Right lobe of liver (tissue), 6 donors: ENCODE data around the gene ID1. TPM values are rescaled to one million over a fixed set of nuclear protein-coding genes. Genes with fewer than 3 reads are reported as not detected.
"Not testable (repeated sequence)": the region's sequence is repeated elsewhere in the genome, so short reads cannot be mapped to it uniquely, and the experiment has no call there.

Experiments used
- ATAC-seq, 4 donors: fragments of 200-7000 bp; cut with Tn5 transposase; one replicate each; pipeline ENCODE4 v1.9.1; 2020; ENCODE audit warnings: mild to moderate bottlenecking in 4 of 4, moderate library complexity in 4 of 4
- DNase-seq, 3 donors: peaks; one replicate each; pipeline ENCODE4 v3.0.0-alpha.2; 2020
- H3K27ac ChIP-seq, 3 donors: fragments of 200-600 bp; one replicate each; pipeline ENCODE4 v1.8.0; 2022
- H3K27me3 ChIP-seq, 2 donors: fragments of 200-600 bp; one replicate each; pipeline ENCODE4 v1.8.0; 2022
- H3K36me3 ChIP-seq, 4 donors: fragments of 200-600 bp; sonication (generic) in 1 of 4; one replicate each; pipeline versions ENCODE4 v1.5.1 to v1.8.0; 2017 to 2022; ENCODE audit warnings: control low read depth in 1 of 4
- H3K4me1 ChIP-seq, 4 donors: fragments of 200-600 bp; sonication (generic) in 1 of 4; one replicate each; pipeline versions ENCODE4 v1.5.1 to v1.8.0; 2017 to 2022; ENCODE audit warnings: control low read depth in 1 of 4
- H3K4me3 ChIP-seq, 3 donors: fragments of 200-600 bp; one replicate each; pipeline ENCODE4 v1.8.0; 2022
- H3K9me3 ChIP-seq, 4 donors: fragments of 200-600 bp; sonication (generic) in 1 of 4; one replicate each; pipeline versions ENCODE4 v1.5.1 to v1.8.0; 2017 to 2022; ENCODE audit warnings: control low read depth in 1 of 4
- CTCF ChIP-seq, 4 donors: fragments of 200-600 bp in 3 of 4; fragments of 450-650 bp in 1 of 4; IDR thresholded peaks; one replicate each; pipeline versions ENCODE4 v1.5.1 to v1.8.0; 2016 to 2022; ENCODE audit warnings: antibody characterized with exemption in 4 of 4, mild to moderate bottlenecking in 2 of 4
- POLR2A ChIP-seq: fragments of 450-650 bp; IDR thresholded peaks from one replicate; pipeline ENCODE4 v1.6.1; 2017; ENCODE audit warnings: antibody characterized with exemption, mild to moderate bottlenecking
- WGBS: methylation state at CpG from one replicate; pipeline ENCODE4 v1.1.6; 2018; ENCODE audit warnings: low coverage, low lambda C conversion rate; ENCODE audit not compliant: insufficient coverage; ENCODE audit errors: missing lambda C conversion rate; 5-methylcytosine and 5-hydroxymethylcytosine counted together
- intact Hi-C, 2 donors: fragments of 100-400 bp; cut with DNase I; formaldehyde crosslinking; loops; one replicate each; pipeline versions ENCODE4 v1.11.2 to v1.14.1; 2022
- total RNA-seq, 6 experiments: library from RNA; depleted of rRNA in 2 of 6; stranded (reverse); fragments of >200 nt in 2 of 6; fragmentation: NEBNext Ultra II Directional in 3 of 6; extraction: Animal tissue kit (Norgen Biotek cat#: 25700) in 3 of 6; gene quantifications; one replicate each; pipeline versions ENCODE4 v1.1.0 to v1.2.4, GENCODE V29; 2016 to 2023
- donor health status: DM: no; HTN: yes; CAD: no.
- donor health status: DM: no; HTN: no; CAD: no.
- donor health status: DM: no; HTN: no; CAD: no.
- donor health status: DM: no; HTN: yes; CAD: no.
- donor health status: DM: no; HTN: yes; CAD: no.

The ID1 gene
- total RNA-seq, 6 experiments from 2014 or later = 12.9 to 300 (median 35.0) TPM

GRCh38 chr20:31572042-31572700 is 32.9 kb upstream of the ID1 start:
- no peaks in the 10 kb centered on the region for H3K27me3 ChIP-seq
- peak overlapping the region; percentile 73 to 85 (median 82) for H3K27ac ChIP-seq
- peak overlapping the region; percentile 47 to 73 (median 52) for H3K4me3 ChIP-seq
- TF ChIP-seq POLR2A (no peak), CTCF (IDR thresholded peaks at IDR 0.05) (no peak)
- peak in 1 of 4 donors; percentile 8 for ATAC-seq
- H3K4me1 ChIP-seq = peaks cover 0 to 42% (median 16%) of the 10 kb centered on the region in 4 donors
- intact Hi-C loops = no loop called here
- WGBS = 13% methylated on average over 10 of the region's 17 CpGs
- H3K9me3 ChIP-seq = no peaks in the 10 kb centered on the region
- no peaks in the 10 kb centered on the region for H3K36me3 ChIP-seq
- no peak for DNase-seq

DNA sequence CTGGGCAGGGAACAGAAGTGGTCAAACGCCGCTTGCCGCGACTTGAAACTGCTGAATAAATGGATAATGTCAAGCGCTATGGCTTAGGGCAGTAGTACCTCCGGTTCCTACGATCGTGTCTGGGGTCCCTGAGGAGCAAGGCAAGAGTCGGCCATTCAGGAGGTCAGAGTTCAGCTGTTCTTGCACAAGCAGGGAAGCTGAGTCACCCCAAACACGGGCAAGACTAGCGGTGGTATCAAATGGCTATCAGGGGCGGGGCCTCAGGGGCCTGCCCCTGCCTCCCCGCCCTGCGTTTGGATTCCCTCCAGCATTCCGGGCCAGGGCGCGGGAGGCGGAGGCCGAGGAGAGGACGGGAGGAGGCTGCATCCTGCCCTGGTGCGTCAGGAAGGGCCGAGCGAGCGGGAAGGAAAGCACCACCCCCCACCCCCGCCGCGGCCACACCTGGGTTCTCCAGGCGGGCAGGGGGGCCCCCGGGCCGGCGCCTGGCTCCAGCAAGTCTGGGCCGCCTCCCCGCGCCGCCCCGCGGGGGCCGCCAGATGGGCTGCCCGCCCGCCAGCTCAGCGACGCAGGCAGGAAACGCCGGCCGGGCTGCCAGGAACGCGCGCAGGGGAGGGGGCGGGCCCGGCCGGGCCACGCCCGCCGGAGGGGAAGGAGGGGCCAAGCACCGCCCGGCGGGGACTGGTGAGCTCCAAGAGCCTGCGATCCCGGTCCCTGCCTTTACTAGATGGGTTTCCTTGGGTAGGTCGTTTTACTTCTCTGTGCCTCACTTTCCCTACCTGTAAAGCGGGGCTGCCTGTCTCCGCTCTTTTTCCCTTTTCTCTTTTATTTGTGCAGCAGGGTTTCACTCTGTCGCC is 32.2 kb upstream of the ID1 start:
- TF ChIP-seq CTCF (IDR thresholded peaks at IDR 0.05) = no peak
- TF ChIP-seq POLR2A = peak; percentile 96
- H3K4me3 ChIP-seq = peak overlapping the region; percentile 47 to 73 (median 52)
- 0% methylated on average over 7 of the region's 63 CpGs for WGBS
- H3K27ac ChIP-seq = peak overlapping the region; percentile 73 to 85 (median 82)
- H3K9me3 ChIP-seq = no peaks in the 10 kb centered on the region
- H3K36me3 ChIP-seq = no peaks in the 10 kb centered on the region
- DNase-seq = peak; percentile 96 to 98 (median 97)
- intact Hi-C loops = no loop called here
- no peaks in the 10 kb centered on the region for H3K27me3 ChIP-seq
- peak; percentile 75 to 90 (median 87) for ATAC-seq
- H3K4me1 ChIP-seq = peaks cover 0 to 42% (median 16%) of the 10 kb centered on the region in 4 donors

DNA sequence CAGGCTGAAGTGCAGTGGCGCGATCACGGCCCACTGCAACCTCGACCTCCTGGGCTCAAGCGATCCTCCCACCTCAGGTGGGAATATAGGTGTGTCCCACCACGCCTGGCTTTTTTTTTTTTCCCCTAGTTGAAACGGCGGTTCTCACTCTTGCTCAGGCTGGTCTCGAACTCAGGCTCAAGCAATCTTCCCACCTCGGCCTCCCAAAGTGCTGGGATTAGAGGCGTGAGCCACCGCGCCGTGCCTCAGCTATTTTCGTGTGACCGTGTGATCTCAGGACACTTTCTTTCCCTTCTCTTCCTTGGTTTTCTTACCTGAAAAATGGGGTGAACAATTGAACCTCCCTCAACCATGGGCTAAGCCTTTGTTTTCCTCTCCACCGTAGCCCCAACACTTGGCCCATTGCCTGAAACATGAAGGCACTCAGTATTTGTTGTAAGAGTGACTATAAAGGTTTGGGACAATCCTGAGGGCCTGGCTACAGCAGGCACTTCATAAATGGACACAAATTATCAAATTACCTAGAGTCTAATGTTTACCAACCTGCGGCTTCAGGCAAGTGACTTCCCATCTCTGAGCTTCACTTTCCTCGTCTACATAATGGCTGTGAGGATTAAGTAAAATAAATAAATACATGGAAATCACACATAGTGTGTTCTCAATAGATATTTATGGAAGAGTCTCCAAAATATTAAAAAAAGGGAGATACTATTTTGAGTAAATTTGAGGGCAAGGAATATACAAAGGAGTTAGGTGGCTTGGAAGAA is 31.4 kb upstream of the ID1 start:
- TF ChIP-seq CTCF (IDR thresholded peaks at IDR 0.05) (no peak), POLR2A (no peak)
- H3K4me3 ChIP-seq = peak overlapping the region; percentile 47 to 73 (median 52)
- H3K4me1 ChIP-seq = peaks cover 0 to 39% (median 13%) of the 10 kb centered on the region in 4 donors
- H3K9me3 ChIP-seq = no peaks in the 10 kb centered on the region
- intact Hi-C loops = no loop called here
- DNase-seq (no peak), ATAC-seq (no peak)
- peak overlapping the region; percentile 46 to 85 (median 82) for H3K27ac ChIP-seq
- no peaks in the 10 kb centered on the region for H3K27me3 ChIP-seq
- WGBS = 16% methylated on average over 19 of the region's 19 CpGs
- H3K36me3 ChIP-seq = no peaks in the 10 kb centered on the region

DNA sequence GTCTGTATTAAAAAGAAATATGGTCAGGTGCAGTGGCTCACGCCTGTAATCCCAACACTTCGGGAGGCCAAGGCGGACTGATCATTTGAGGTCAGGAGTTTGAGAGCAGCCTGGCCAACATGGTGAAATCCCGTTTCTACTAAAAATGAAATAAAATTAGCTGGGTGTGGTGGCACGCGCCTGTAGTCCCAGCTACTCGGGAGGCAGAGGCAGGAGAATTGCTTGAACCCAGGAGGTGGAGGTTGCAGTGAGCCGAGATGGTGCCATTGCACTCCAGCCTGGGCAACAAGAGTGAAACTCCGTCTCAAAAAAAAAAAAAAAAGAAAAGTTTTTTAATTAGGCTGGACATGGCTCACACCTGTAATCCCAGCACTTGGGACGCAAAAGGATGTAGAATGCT is 30.1 kb upstream of the ID1 start:
- H3K27ac ChIP-seq, H3K9me3 ChIP-seq, intact Hi-C loops, H3K4me3 ChIP-seq, DNase-seq, H3K36me3 ChIP-seq, H3K27me3 ChIP-seq, ATAC-seq: not testable (repeated sequence)
- WGBS = 91% methylated on average over 8 of the region's 10 CpGs
- H3K4me1 ChIP-seq = peaks cover 0 to 26% (median 8%) of the 10 kb centered on the region in 4 donors
